ENCODE results near the gene DCLRE1C.
"Not testable (repeated sequence)": the region's sequence is repeated elsewhere in the genome, so short reads cannot be mapped to it uniquely, and the experiment has no call there.

DCLRE1C gene

DNA sequence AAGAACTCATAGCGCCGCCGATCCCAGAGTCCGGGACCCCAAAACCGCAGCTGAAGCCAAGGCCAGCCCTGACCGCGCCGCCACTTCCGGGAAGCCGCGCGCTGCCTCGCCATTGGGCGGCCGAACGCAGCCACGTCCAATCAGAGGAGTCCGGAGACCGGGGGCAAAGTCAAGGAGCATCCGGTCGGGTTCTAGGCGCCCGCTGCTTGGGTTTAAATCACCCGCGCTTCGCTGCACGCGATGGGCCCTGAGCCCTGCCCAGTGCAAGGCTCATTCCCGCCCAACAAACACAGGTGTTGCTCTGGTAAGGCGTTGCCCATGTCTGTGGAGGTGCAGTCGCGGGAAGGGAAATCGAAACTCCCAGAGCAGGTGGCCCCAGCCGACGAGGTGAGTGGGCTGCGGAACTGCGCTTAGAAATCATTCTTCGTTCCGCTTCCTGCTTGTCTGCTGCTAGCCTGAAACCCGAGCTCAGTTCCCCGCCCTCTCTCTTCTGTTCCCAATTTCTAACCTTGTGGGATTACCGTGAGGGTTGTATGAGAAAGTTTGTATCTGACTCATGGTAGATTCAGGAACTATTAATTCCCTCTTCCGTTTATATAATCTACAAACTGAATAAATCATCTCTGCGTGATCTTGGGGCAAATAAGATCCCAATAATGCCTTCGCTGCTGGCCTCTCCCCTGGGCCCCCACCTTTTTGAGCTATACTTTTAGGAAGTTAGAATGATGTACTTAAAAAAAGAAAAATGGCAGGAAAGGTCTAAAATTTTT is at the start of gene DCLRE1C:
Gene DCLRE1C (minus strand): TSS at position 96 of the 770 bp plus-strand sequence. CDS start 86 bp downstream, at position 10.
- peak; percentile 83 for DNase-seq (ENCODE audit: extremely low read depth, low read depth)
- TF ChIP-seq, protein P1, sequence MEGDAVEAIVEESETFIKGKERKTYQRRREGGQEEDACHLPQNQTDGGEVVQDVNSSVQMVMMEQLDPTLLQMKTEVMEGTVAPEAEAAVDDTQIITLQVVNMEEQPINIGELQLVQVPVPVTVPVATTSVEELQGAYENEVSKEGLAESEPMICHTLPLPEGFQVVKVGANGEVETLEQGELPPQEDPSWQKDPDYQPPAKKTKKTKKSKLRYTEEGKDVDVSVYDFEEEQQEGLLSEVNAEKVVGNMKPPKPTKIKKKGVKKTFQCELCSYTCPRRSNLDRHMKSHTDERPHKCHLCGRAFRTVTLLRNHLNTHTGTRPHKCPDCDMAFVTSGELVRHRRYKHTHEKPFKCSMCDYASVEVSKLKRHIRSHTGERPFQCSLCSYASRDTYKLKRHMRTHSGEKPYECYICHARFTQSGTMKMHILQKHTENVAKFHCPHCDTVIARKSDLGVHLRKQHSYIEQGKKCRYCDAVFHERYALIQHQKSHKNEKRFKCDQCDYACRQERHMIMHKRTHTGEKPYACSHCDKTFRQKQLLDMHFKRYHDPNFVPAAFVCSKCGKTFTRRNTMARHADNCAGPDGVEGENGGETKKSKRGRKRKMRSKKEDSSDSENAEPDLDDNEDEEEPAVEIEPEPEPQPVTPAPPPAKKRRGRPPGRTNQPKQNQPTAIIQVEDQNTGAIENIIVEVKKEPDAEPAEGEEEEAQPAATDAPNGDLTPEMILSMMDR (IDR thresholded peaks at IDR 0.05; ENCODE audit: low read depth, low read length, missing control alignments), result no peak
- H3K4me3 ChIP-seq (replicated peaks; ENCODE audit: low read depth, low read length), result peak within 1 kb of the TSS; percentile 71

- TF ChIP-seq, protein P1 (IDR thresholded peaks at IDR 0.05; ENCODE audit: low read depth, low read length, missing control alignments), result no peak
- no peak overlapping the region for H3K4me3 ChIP-seq (replicated peaks; ENCODE audit: low read depth, low read length)
- DNase-seq (ENCODE audit: extremely low read depth, low read depth), result no peak
Measured at GRCh38 chr10:14995964-14996565, 42.2 kb upstream of the DCLRE1C start.

DNA sequence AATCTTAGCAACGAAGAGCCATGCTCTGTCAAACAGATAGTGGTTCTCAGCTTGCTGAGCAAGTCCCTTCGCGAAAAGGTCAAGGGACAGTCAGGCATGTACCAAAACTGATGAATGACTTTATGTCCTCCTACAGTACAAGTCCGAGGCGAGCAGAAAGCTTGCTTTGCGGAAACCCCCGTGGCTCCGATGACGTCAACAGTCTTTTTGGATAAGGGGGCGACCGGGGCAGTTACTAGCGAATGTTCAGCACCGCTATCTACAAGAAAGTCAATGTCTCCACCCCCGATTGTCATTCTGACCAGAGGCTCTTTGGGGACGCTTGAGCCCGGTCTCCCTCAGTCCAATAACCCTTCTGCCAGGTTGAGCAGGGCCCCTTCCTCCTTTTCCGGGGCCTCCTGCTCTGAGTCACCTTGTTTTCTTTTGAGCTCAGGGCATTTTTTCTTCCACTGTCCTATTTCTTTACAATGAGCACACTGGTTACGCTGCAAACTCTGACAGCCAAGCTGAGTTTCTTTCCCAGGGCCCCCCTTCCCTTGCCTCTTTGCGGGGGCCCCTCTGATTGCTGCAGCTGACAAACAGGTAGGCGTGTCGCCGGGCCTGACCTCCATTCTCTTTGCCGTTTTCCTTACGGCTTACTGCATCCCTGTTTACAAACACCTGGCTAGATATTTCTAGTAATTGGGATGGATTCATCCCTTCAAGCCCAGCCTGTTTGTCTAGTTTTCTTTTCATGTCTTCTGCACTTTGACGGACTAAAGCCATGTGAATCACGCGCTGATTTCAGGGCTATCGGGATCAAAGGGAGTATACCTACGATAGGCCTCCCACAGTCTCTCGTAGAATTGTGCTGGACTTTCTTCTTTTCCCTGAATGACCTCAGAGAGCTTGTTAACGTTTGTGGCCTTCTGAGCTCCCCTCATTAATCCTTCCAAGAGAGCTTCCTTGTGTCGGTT is 39.9 kb upstream of the DCLRE1C start:
- H3K4me3 ChIP-seq (replicated peaks; ENCODE audit: low read depth, low read length); DNase-seq (ENCODE audit: extremely low read depth, low read depth): not testable (repeated sequence)

DNA sequence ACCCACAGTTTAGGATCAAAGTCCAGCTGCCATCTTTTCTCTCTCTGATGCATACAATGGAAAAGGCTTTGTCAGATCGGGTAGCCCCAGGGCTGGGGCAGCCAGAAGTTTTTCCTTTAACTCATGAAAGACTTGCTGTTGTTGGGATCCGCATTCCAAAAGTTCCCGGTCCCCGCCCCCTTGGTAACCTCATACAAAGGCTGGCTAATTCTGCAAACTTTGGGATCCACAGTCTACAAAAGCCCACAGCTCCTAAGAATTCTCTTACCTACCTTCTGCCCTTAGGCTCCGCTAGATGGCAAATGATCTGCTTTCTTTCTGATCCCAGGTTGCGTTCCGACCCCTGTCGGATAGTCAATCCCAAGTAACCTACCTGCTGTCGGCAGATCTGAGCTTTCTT is 38.4 kb upstream of the DCLRE1C start:
- not testable (repeated sequence) for H3K4me3 ChIP-seq (replicated peaks; ENCODE audit: low read depth, low read length); DNase-seq (ENCODE audit: extremely low read depth, low read depth)

DNA sequence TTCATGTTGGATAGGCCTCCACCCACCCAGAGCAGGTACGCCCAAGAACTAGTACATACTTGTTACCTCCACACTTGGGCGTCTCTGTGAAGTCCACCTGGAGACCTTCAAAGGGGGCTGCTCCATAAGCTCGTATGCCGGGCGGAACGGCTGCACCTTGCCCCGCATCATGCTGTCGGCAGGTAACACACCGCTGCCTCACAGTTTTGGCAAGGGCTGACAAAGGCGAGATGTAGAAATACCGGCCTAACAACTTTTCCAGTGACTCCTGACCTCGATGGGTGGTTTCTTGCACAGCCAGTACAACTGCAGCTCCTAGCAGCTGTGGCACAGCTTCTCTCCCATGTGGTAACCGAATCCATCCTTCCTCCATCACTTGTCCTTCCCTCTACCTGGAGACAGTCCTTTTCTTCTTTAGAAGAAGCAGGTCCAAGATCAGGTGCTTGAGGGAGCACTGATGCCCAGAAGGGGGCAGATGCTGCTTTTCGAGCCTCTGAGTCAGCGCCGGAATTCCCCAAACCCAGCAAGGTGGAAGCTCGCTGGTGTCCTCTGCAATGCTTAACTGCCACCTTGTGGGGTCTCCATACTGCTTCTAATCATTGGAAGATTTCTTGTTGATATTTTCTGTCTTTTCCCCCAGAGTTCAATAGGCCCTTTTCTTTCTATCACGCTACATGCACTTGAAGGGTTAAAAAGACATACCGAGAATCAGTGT is 37.3 kb upstream of the DCLRE1C start:
- H3K4me3 ChIP-seq (replicated peaks; ENCODE audit: low read depth, low read length); DNase-seq (ENCODE audit: extremely low read depth, low read depth): not testable (repeated sequence)
- TF ChIP-seq, protein P1 (IDR thresholded peaks at IDR 0.05; ENCODE audit: low read depth, low read length, missing control alignments), result peak; percentile 11

DNA sequence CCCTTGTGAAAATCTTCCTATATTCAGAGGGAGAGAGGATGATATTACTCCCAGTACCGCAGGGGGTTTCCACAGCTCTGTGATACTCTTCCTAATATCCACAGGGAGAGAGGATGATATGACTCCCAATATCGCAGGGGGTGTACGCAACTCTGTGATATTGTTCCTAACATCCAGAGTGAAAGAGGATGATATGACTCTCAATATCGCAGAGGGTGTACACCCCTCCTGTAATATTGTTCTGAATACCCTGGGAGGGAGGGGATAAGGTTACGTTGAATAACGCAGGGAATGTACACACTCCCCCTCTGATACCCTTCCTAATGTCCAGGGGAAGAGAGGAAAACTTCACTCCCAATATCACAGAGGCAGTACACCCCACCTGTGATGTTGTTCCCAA is 35.7 kb upstream of the DCLRE1C start:
- DNase-seq (ENCODE audit: extremely low read depth, low read depth); H3K4me3 ChIP-seq (replicated peaks; ENCODE audit: low read depth, low read length): not testable (repeated sequence)

GRCh38 chr10:14982744-14983143 is 28.8 kb upstream of the DCLRE1C start:
- no peak for DNase-seq (ENCODE audit: extremely low read depth, low read depth)
- TF ChIP-seq, protein P1 (IDR thresholded peaks at IDR 0.05; ENCODE audit: low read depth, low read length, missing control alignments), result no peak

More at GRCh38 chr10:14982744-14983143, 28.8 kb upstream of the DCLRE1C start:
- no peak overlapping the region for H3K4me3 ChIP-seq (replicated peaks; ENCODE audit: low read depth, low read length)
